HCT116 (cell line): ENCODE results near the gene DGCR6. TPM values are rescaled to one million over a fixed set of nuclear protein-coding genes. Genes with fewer than 3 reads are reported as not detected.
"Not testable (repeated sequence)": the region's sequence is repeated elsewhere in the genome, so short reads cannot be mapped to it uniquely, and the experiment has no call there.

ENCODE experiments used
- ATAC-seq: fragments of 200-7000 bp; cut with Tn5 transposase; 2 replicates; pipeline ENCODE4 v1.9.1; 2020; ENCODE audit warnings: mild to moderate bottlenecking, moderate library complexity
- Bru-seq: library from RNA; stranded (reverse); fragments of 400-500 nt; gene quantifications from one replicate; lab custom pipeline; 2021; lab: Mats Ljungman, UMichigan
- BruChase-seq, 2 experiments: library from RNA; stranded (reverse); fragments of 400-500 nt; gene quantifications; one replicate each; lab custom pipeline; 2021; lab: Mats Ljungman, UMichigan
- BruUV-seq: library from RNA; stranded (reverse); fragments of 400-500 nt; replicated peaks from 2 replicates; lab custom pipeline; 2021; lab: Mats Ljungman, UMichigan
- CTCF ChIA-PET: fragments of 300-600 bp; sonication (Branson Sonifier 250); formaldehyde crosslinking; loops from one replicate; lab custom pipeline; 2021; ENCODE audit warnings: antibody characterized with exemption; lab: Charles Lee
- POLR2A ChIA-PET: fragments of 300-600, 350-600 bp; sonication (Branson Sonifier 250); formaldehyde crosslinking; loops from one replicate; lab custom pipeline; 2021; ENCODE audit warnings: antibody characterized with exemption; lab: Charles Lee
- RAD21 ChIA-PET, 2 experiments: fragments of 300-600 bp; sonication (Branson Sonifier 250); formaldehyde crosslinking; loops; one replicate each; lab custom pipeline; 2023; ENCODE audit warnings: low total read pairs in 2 of 2; ENCODE audit not compliant: uncharacterized antibody in 2 of 2, unreplicated experiment in 2 of 2, low non-redundant PET in 1 of 2; lab: Charles Lee
- DNase-seq: peaks from one replicate; pipeline ENCODE4 v3.0.0-alpha.2; 2010; ENCODE audit warnings: low read depth, low spot score
- H2AFZ ChIP-seq: fragments of 200-600 bp; shearing (Covaris generic), sonication (generic); 2 replicates; pipeline ENCODE4 v1.6.1; 2017; ENCODE audit warnings: low read depth, mixed run types, mixed read lengths, antibody characterized with exemption, low read length; ENCODE audit not compliant: poor library complexity, severe bottlenecking
- H3K27ac ChIP-seq: 2 replicates; pipeline ENCODE4 v1.5.1; 2012; ENCODE audit warnings: low read depth, low read length
- H3K27me3 ChIP-seq: fragments of 200-600 bp; sonication (generic); 2 replicates; pipeline ENCODE4 v1.6.1; 2016; ENCODE audit warnings: mixed run types, low read length, mixed read lengths; ENCODE audit not compliant: insufficient read depth
- H3K36me3 ChIP-seq, 2 experiments: fragments of 200-500 bp in 1 of 2; fragments of 200-600 bp in 1 of 2; sonication (Bioruptor generic) in 1 of 2; sonication (generic) in 1 of 2; 2 replicates each; pipeline versions ENCODE4 v1.5.1 to v1.6.1; 2014 to 2016; ENCODE audit warnings: low read length in 2 of 2, inconsistent platforms in 1 of 2, mixed read lengths in 1 of 2, mixed run types in 1 of 2; ENCODE audit not compliant: insufficient read depth in 2 of 2, control insufficient read depth in 1 of 2
- H3K4me1 ChIP-seq, 2 experiments: fragments of 200-600 bp in 1 of 2; sonication (generic) in 1 of 2; 2 replicates each; pipeline versions ENCODE4 v1.5.1 to v1.6.1; 2012 to 2017; ENCODE audit warnings: low read length in 2 of 2, inconsistent platforms in 1 of 2, mild to moderate bottlenecking in 1 of 2, mixed read lengths in 1 of 2, mixed run types in 1 of 2, moderate library complexity in 1 of 2; ENCODE audit not compliant: insufficient read depth in 2 of 2, control insufficient read depth in 1 of 2
- H3K4me2 ChIP-seq: fragments of 200-600 bp; sonication (generic); 2 replicates; pipeline ENCODE4 v1.6.1; 2017; ENCODE audit warnings: mixed run types, low read length, mixed read lengths
- H3K4me3 ChIP-seq, 2 experiments: fragments of 200-600 bp in 1 of 2; sonication (generic) in 1 of 2; replicated peaks in 1 of 2; 2 replicates each; pipeline ENCODE4 v1.5.1; 2011 to 2016; ENCODE audit warnings: low read length in 2 of 2, control low read depth in 1 of 2, low read depth in 1 of 2, mild to moderate bottlenecking in 1 of 2, mixed read lengths in 1 of 2, mixed run types in 1 of 2
- H3K79me2 ChIP-seq: fragments of 200-600 bp; sonication (generic); 2 replicates; pipeline ENCODE4 v1.6.1; 2017; ENCODE audit warnings: mild to moderate bottlenecking, mixed run types, low read length, moderate library complexity, mixed read lengths; ENCODE audit not compliant: insufficient read depth
- H3K9ac ChIP-seq: fragments of 200-600 bp; sonication (generic); 2 replicates; pipeline ENCODE4 v1.6.1; 2016; ENCODE audit warnings: low read length, mixed read lengths
- H3K9me2 ChIP-seq: fragments of 200-600 bp; sonication (generic), shearing (Covaris generic); 2 replicates; pipeline ENCODE4 v1.6.1; 2017; ENCODE audit warnings: mixed run types, mild to moderate bottlenecking, moderate library complexity; ENCODE audit not compliant: insufficient read depth
- H3K9me3 ChIP-seq, 2 experiments: fragments of 200-500 bp in 1 of 2; fragments of 200-600 bp in 1 of 2; sonication (Bioruptor generic) in 1 of 2; sonication (generic) in 1 of 2; 2 replicates each; pipeline ENCODE4 v1.6.1; 2014 to 2017; ENCODE audit warnings: low read length in 2 of 2, mixed read lengths in 2 of 2, inconsistent platforms in 1 of 2, low read depth in 1 of 2, mild to moderate bottlenecking in 1 of 2, mixed run types in 1 of 2, moderate library complexity in 1 of 2; ENCODE audit not compliant: control insufficient read depth in 1 of 2, insufficient read depth in 1 of 2
- H4K20me1 ChIP-seq: fragments of 200-600 bp; sonication (generic), shearing (Covaris generic); 2 replicates; pipeline ENCODE4 v1.6.1; 2017; ENCODE audit warnings: mixed run types, mild to moderate bottlenecking, moderate library complexity; ENCODE audit not compliant: insufficient read depth
- CEBPB ChIP-seq: IDR thresholded peaks from 2 replicates; pipeline ENCODE4 v1.6.1; 2012; ENCODE audit warnings: low read depth
- EGR1 ChIP-seq: IDR thresholded peaks from 2 replicates; pipeline ENCODE4 v1.6.1; 2012; ENCODE audit warnings: low read depth
- ELF1 ChIP-seq: IDR thresholded peaks from 2 replicates; pipeline ENCODE4 v1.6.1; 2012; ENCODE audit warnings: low read depth, borderline replicate concordance
- EZH2phosphoT487 ChIP-seq: fragments of 200-600 bp; IDR thresholded peaks from 2 replicates; pipeline ENCODE4 v1.6.1; 2018; ENCODE audit warnings: antibody characterized with exemption, borderline replicate concordance
- TCF7L2 ChIP-seq: IDR thresholded peaks from 2 replicates; pipeline ENCODE4 v1.7.0; 2011; ENCODE audit warnings: borderline replicate concordance, inconsistent platforms; ENCODE audit not compliant: insufficient read depth, insufficient read length; ENCODE audit errors: extremely low read depth
- ZFX ChIP-seq: fragments of 450-650 bp; IDR thresholded peaks from 2 replicates; pipeline ENCODE4 v1.6.1; 2017
- ZNF274 ChIP-seq: fragments of 200-500 bp; sonication (Bioruptor generic); IDR thresholded peaks from 2 replicates; pipeline ENCODE4 v1.6.1; 2014; ENCODE audit warnings: mild to moderate bottlenecking, low read depth, low read length, inconsistent platforms
- intact Hi-C: fragments of 100-400 bp; cut with micrococcal nuclease; formaldehyde crosslinking; loops from 2 replicates; pipeline ENCODE4 v1.10.0; 2022
- long read RNA-seq: library from polyadenylated mRNA; unstranded; transcript quantifications from one replicate; pipeline ENCODE4 v2.0.0, GENCODE V29; 2021; ENCODE audit not compliant: unreplicated experiment
- polyA plus RNA-seq: library from polyadenylated mRNA; unstranded; fragments of >200 nt; gene quantifications from 2 replicates; pipeline ENCODE4 v1.2.1, GENCODE V29; 2012; ENCODE audit warnings: missing spikeins
- total RNA-seq: library from RNA; stranded (reverse); gene quantifications from one replicate; pipeline ENCODE4 v1.2.1, GENCODE V29; 2021; ENCODE audit not compliant: unreplicated experiment

The DGCR6 gene
- total RNA-seq (4.6 TPM), Bru-seq, nascent RNA (percentile 24 among the genes with signal in this experiment), BruChase-seq, experiment 1, labeled RNA remaining after a 6-hour chase (percentile 29 among the genes with signal in this experiment), BruChase-seq, experiment 2, labeled RNA remaining after a 2-hour chase (percentile 28 among the genes with signal in this experiment)
- 1.7 and 2.3 TPM in 2 replicates for polyA plus RNA-seq
- long read RNA-seq: 0 reads

DNA sequence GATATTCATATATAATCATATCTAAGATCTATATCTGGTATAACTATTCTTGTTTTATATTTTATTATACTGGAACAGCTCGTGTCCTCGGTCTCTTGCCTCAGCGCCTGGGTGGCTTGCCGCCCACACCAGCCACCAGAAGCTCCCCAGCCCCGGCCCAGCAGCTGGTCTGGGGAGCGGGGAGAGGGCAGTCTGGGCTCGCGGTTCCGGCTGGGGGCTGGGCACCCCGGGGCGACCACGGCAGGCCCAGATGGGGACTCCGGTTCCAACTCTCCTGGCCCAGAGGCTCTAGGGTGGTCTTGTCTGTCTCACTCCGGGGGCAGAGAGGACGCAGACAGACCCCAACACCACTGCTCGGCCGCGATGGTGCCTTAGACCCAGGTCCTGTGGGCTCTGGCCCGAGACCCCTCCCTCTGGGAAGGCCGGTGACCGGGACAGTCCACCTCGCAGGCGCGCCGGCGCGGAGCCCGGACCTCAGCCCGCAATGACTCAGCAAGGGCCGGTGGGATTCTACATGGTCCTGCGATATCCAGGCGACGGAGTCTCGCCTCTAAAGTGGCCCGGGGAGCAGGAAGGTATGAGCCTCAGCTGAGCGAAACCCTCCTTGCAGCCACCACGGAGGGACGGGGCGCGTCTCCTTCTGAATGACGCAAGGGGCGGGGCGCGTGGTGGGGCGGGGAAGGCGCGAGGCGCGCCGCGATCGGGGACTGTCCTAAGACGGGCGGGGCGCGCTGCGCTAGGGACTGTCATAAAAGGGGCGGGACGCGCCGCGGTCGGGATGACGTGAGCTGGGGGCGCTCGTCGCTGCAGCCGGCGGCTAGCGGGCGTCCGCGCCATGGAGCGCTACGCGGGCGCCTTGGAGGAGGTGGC is at the start of gene DGCR6:
TSS of gene DGCR6 (plus strand) at position 781 of the 870 bp plus-strand sequence. CDS start at position 836, 55 bp downstream.
- DNase-seq: no peak
- RAD21 ChIA-PET: interaction anchor here in 1 of 2 experiments (0.7 kb wide), 1 partner anchor 349 kb away, joined by 3 read pairs; no protein-coding TSS in a partner anchor
- H3K9ac ChIP-seq: no peak within 1 kb of the TSS
- intact Hi-C loops: no loop called here
- H3K36me3 ChIP-seq: no peaks in the 10 kb centered on the region
- H3K27ac ChIP-seq: no peak within 1 kb of the TSS
- H2AFZ ChIP-seq: no peak within 1 kb of the TSS
- H3K4me1 ChIP-seq: no peaks in the 10 kb centered on the region
- ATAC-seq: peak; percentile 95
- POLR2A ChIA-PET: interaction anchor here (1.7 kb wide), 1 partner anchor 31 kb away, joined by 8 read pairs; the partner anchor contains the start of gene PRODH
- no peaks in the 10 kb centered on the region for H3K79me2 ChIP-seq
- no peak within 1 kb of the TSS for H3K4me2 ChIP-seq
- BruUV-seq: no TSS peak
- no peaks in the 10 kb centered on the region for H3K9me3 ChIP-seq
- CTCF ChIA-PET: interaction anchor here (1.4 to 1.5 kb wide), 2 partner anchors 24 to 31 kb away, joined by 3 read pairs; no protein-coding TSS in a partner anchor
- H4K20me1 ChIP-seq: no peaks in the 10 kb centered on the region
- no peaks in the 10 kb centered on the region for H3K27me3 ChIP-seq
- no peak for TF ChIP-seq ELF1
- TF ChIP-seq TCF7L2: no peak
- no peak for TF ChIP-seq CEBPB
- no peak for TF ChIP-seq EGR1
- no peak for TF ChIP-seq ZNF274
- TF ChIP-seq ZFX: no peak
- no peak for TF ChIP-seq EZH2phosphoT487
- H3K9me2 ChIP-seq: no peaks in the 10 kb centered on the region
- H3K4me3 ChIP-seq: no peak within 1 kb of the TSS

DNA sequence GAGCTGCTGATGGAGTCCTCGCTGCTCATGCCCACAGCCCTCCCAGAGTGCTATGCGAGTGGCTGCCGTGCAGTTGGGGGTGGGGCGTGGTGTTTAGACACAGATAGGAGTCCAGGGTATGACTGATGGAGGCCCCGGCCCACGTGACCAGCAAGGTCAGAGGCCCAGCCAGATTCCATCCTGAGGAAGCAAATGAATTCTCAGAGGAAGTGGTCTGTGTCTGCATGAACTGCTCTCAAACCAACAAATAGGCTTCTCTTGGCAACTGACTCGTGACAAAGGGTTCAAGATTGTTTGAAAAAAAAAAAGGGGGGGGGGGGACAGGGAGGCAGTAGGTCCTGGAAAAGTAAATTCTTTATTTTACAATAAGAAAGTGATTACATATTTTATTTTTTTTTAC is 46.8 kb upstream of the DGCR6 start:
- H3K4me2 ChIP-seq, intact Hi-C loops, H3K27me3 ChIP-seq, H3K4me3 ChIP-seq, ATAC-seq, H3K9ac ChIP-seq, DNase-seq, H3K79me2 ChIP-seq, POLR2A ChIA-PET, H3K9me3 ChIP-seq, RAD21 ChIA-PET, H3K9me2 ChIP-seq, BruUV-seq, H4K20me1 ChIP-seq, H3K27ac ChIP-seq, H3K4me1 ChIP-seq, H2AFZ ChIP-seq, H3K36me3 ChIP-seq, CTCF ChIA-PET: not testable (repeated sequence)

- H3K9me2 ChIP-seq, BruUV-seq, intact Hi-C loops, H3K27ac ChIP-seq, H3K27me3 ChIP-seq, DNase-seq, RAD21 ChIA-PET, POLR2A ChIA-PET, H3K4me2 ChIP-seq, H2AFZ ChIP-seq, H3K4me1 ChIP-seq, ATAC-seq, H3K4me3 ChIP-seq, CTCF ChIA-PET, H4K20me1 ChIP-seq, H3K9ac ChIP-seq, H3K36me3 ChIP-seq, H3K79me2 ChIP-seq, H3K9me3 ChIP-seq: not testable (repeated sequence)
Observed at GRCh38 chr22:18881260-18881659, 24.9 kb upstream of the DGCR6 start.
